OCI-LY7 (cell line): Measurements from ENCODE around the gene QRFP. TPM values are rescaled to one million over a fixed set of nuclear protein-coding genes. Genes with fewer than 3 reads are reported as not detected.

Source experiments
- BruUV-seq: library from RNA; stranded (reverse); fragments of 400-500 nt; replicated peaks from 2 replicates; lab custom pipeline; 2021; lab: Mats Ljungman, UMichigan
- CTCF ChIA-PET: fragments of 300-600 bp; sonication (Branson Sonifier 250); formaldehyde crosslinking; loops from one replicate; lab custom pipeline; 2022; ENCODE audit warnings: antibody characterized with exemption; ENCODE audit not compliant: unreplicated experiment; lab: Charles Lee
- POLR2A ChIA-PET: fragments of 300-600 bp; sonication (Branson Sonifier 250); formaldehyde crosslinking; loops from one replicate; lab custom pipeline; 2022; ENCODE audit warnings: antibody characterized with exemption; lab: Charles Lee
- DNase-seq: peaks from one replicate; pipeline ENCODE4 v3.0.0-alpha.2; 2015; ENCODE audit warnings: low spot score
- H2AFZ ChIP-seq: fragments of 200-600 bp; sonication (generic), shearing (Covaris generic); 2 replicates; pipeline ENCODE4 v1.6.1; 2014; ENCODE audit warnings: mild to moderate bottlenecking, antibody characterized with exemption, low read length, moderate library complexity
- H3K27ac ChIP-seq: fragments of 200-600 bp; sonication (generic); 2 replicates; pipeline ENCODE4 v1.5.1; 2014; ENCODE audit warnings: mixed run types, low read depth, mild to moderate bottlenecking, moderate library complexity, low read length, inconsistent platforms; ENCODE audit not compliant: poor library complexity, severe bottlenecking
- H3K36me3 ChIP-seq: fragments of 200-600 bp; sonication (generic); 2 replicates; pipeline ENCODE4 v1.6.1; 2014; ENCODE audit warnings: mild to moderate bottlenecking, antibody characterized with exemption, low read length, moderate library complexity, mixed read lengths; ENCODE audit not compliant: insufficient read depth
- H3K4me1 ChIP-seq: fragments of 200-600 bp; sonication (generic); 2 replicates; pipeline ENCODE4 v1.5.1; 2014; ENCODE audit warnings: mild to moderate bottlenecking, low read length; ENCODE audit not compliant: insufficient read depth, poor library complexity, severe bottlenecking
- H3K4me2 ChIP-seq: fragments of 200-600 bp; sonication (generic); 2 replicates; pipeline ENCODE4 v1.6.1; 2014; ENCODE audit warnings: mild to moderate bottlenecking, low read length
- H3K4me3 ChIP-seq: fragments of 200-600 bp; sonication (generic); 2 replicates; pipeline ENCODE4 v1.5.1; 2014; ENCODE audit warnings: mild to moderate bottlenecking, low read depth, low read length; ENCODE audit not compliant: poor library complexity, severe bottlenecking
- H3K79me2 ChIP-seq: fragments of 200-600 bp; sonication (generic); 2 replicates; pipeline ENCODE4 v1.6.1; 2016; ENCODE audit warnings: low read depth, mild to moderate bottlenecking, low read length, moderate library complexity, mixed read lengths; ENCODE audit not compliant: insufficient read depth
- H3K9me2 ChIP-seq: fragments of 200-600 bp; sonication (generic); 2 replicates; pipeline ENCODE4 v1.6.1; 2016; ENCODE audit warnings: mild to moderate bottlenecking, low read length, mixed read lengths; ENCODE audit not compliant: insufficient read depth
- H3K9me3 ChIP-seq: fragments of 200-600 bp; sonication (generic); 2 replicates; pipeline ENCODE4 v1.6.1; 2014; ENCODE audit warnings: mild to moderate bottlenecking, mixed run types, low read length, mixed read lengths
- H4K20me1 ChIP-seq: fragments of 200-600 bp; sonication (generic); 2 replicates; pipeline ENCODE4 v1.6.1; 2014; ENCODE audit warnings: mild to moderate bottlenecking, antibody characterized with exemption, low read length, moderate library complexity, mixed read lengths; ENCODE audit not compliant: insufficient read depth
- CTCF ChIP-seq: fragments of 200-600 bp; sonication (generic); conservative IDR thresholded peaks from 2 replicates; pipeline ENCODE4 v1.5.1; 2014; ENCODE audit warnings: mild to moderate bottlenecking, antibody characterized with exemption, low read length, moderate library complexity, mixed read lengths
- EZH2phosphoT487 ChIP-seq: fragments of 200-600 bp; sonication (generic); IDR thresholded peaks from 2 replicates; pipeline ENCODE4 v1.6.1; 2018; ENCODE audit warnings: low read depth, borderline replicate concordance, mild to moderate bottlenecking, mixed run types, antibody characterized with exemption, low read length, moderate library complexity, mixed read lengths
- intact Hi-C: fragments of 100-400 bp; cut with micrococcal nuclease; formaldehyde crosslinking; loops from one replicate; pipeline ENCODE4 v1.10.0; 2022; ENCODE audit not compliant: unreplicated experiment
- total RNA-seq, 2 experiments: library from RNA; depleted of rRNA in 1 of 2; stranded (reverse); fragments of >200 nt in 1 of 2; shearing (Covaris generic) in 1 of 2; gene quantifications; 2 replicates each; pipeline ENCODE4 v1.2.3, GENCODE V29; 2014 to 2022

Gene QRFP
- total RNA-seq, 2 experiments from 2014 or later: not detected

- CTCF ChIA-PET: no interaction called here
- H3K79me2 ChIP-seq: no peaks in the 10 kb centered on the region
- no peaks in the 10 kb centered on the region for H4K20me1 ChIP-seq
- intact Hi-C loops: no loop called here
- no peak for TF ChIP-seq EZH2phosphoT487
- no peak for TF ChIP-seq CTCF
- no peaks in the 10 kb centered on the region for H3K9me2 ChIP-seq
- no peak overlapping the region for H3K4me3 ChIP-seq
- DNase-seq: no peak
- no peak overlapping the region for H3K4me2 ChIP-seq
- H3K27ac ChIP-seq: no peak overlapping the region
- no peak overlapping the region for H2AFZ ChIP-seq
- H3K9me3 ChIP-seq: no peaks in the 10 kb centered on the region
- no peaks in the 10 kb centered on the region for H3K36me3 ChIP-seq
- no TSS peak for BruUV-seq
- POLR2A ChIA-PET: no interaction called here
- peaks cover 4% of the 10 kb centered on the region for H3K4me1 ChIP-seq
Observed at GRCh38 chr9:130927995-130928900, 31.6 kb upstream of the QRFP start.

- H3K27ac ChIP-seq: no peak overlapping the region
- no peak overlapping the region for H3K4me3 ChIP-seq
- CTCF ChIA-PET: no interaction called here
- POLR2A ChIA-PET: no interaction called here
- H3K36me3 ChIP-seq: no peaks in the 10 kb centered on the region
- H3K4me2 ChIP-seq: no peak overlapping the region
- no peaks in the 10 kb centered on the region for H3K9me2 ChIP-seq
- no peaks in the 10 kb centered on the region for H4K20me1 ChIP-seq
- no peak for DNase-seq
- no peaks in the 10 kb centered on the region for H3K9me3 ChIP-seq
- no peak for TF ChIP-seq CTCF
- TF ChIP-seq EZH2phosphoT487: no peak
- peaks cover 4% of the 10 kb centered on the region for H3K4me1 ChIP-seq
- intact Hi-C loops: no loop called here
- no TSS peak for BruUV-seq
- no peak overlapping the region for H2AFZ ChIP-seq
- no peaks in the 10 kb centered on the region for H3K79me2 ChIP-seq
Observed at GRCh38 chr9:130927338-130927737, 30.7 kb upstream of the QRFP start.
